ENCODE results near the gene NADK.
"Not testable (repeated sequence)": the region's sequence is repeated elsewhere in the genome, so short reads cannot be mapped to it uniquely, and the experiment has no call there.

- not testable (repeated sequence) for TF ChIP-seq CTCF, POLR2A (IDR thresholded peaks at IDR 0.05)
These were observed 72.6 kb downstream of the NADK start for GRCh38 chr1:1705623-1706022.
